Endothelial cell of umbilical vein (primary cell): ENCODE results near the gene GHRHR. TPM values are rescaled to one million over a fixed set of nuclear protein-coding genes. Genes with fewer than 3 reads are reported as not detected.

Source experiments
- BruUV-seq: library from RNA; stranded (reverse); fragments of 400-500 nt; replicated peaks from 2 replicates; lab custom pipeline; 2021; lab: Mats Ljungman, UMichigan
- CTCF ChIA-PET: fragments of 300-600, 350-600 bp; sonication (Branson Sonifier 250); formaldehyde crosslinking; loops from one replicate; lab custom pipeline; 2021; ENCODE audit warnings: antibody characterized with exemption, inconsistent platforms; lab: Charles Lee
- POLR2A ChIA-PET: fragments of 300-600, 350-600 bp; sonication (Branson Sonifier 250); formaldehyde crosslinking; loops from one replicate; lab custom pipeline; 2021; ENCODE audit warnings: antibody characterized with exemption, inconsistent platforms; lab: Charles Lee
- DNase-seq: peaks from one replicate; pipeline ENCODE4 v3.0.0-alpha.2; 2011; ENCODE audit warnings: low read depth, low spot score
- FAIRE-seq: peaks from 2 replicates; lab custom pipeline; 2011; peaks lifted over from hg19 to GRCh38; lab: Jason Lieb, UNC
- H2AFZ ChIP-seq: 2 replicates; pipeline ENCODE4 v1.6.0; 2012; ENCODE audit warnings: low read depth, low read length, control low read depth, inconsistent platforms
- H3K27ac ChIP-seq: 2 replicates; pipeline ENCODE4 v1.5.1; 2011; ENCODE audit warnings: low read depth, mild to moderate bottlenecking, control low read depth, low read length, moderate library complexity; ENCODE audit not compliant: insufficient read depth
- H3K27me3 ChIP-seq, 2 experiments: 2 replicates each; pipeline versions ENCODE4 v1.6.0 to v1.6.1; 2011; ENCODE audit warnings: low read length in 2 of 2, mixed read lengths in 1 of 2; ENCODE audit not compliant: control insufficient read depth in 2 of 2, insufficient read depth in 2 of 2
- H3K36me3 ChIP-seq, 2 experiments: 2 replicates in 1 of 2; 3 replicates in 1 of 2; pipeline ENCODE4 v1.5.1; 2011; ENCODE audit warnings: low read length in 2 of 2, mild to moderate bottlenecking in 1 of 2, moderate library complexity in 1 of 2; ENCODE audit not compliant: control insufficient read depth in 2 of 2, insufficient read depth in 2 of 2; ENCODE audit errors: extremely low read depth in 1 of 2
- H3K4me1 ChIP-seq: 3 replicates; pipeline ENCODE4 v1.5.1; 2011; ENCODE audit warnings: mild to moderate bottlenecking, low read length; ENCODE audit not compliant: control insufficient read depth, insufficient read depth; ENCODE audit errors: extremely low read depth
- H3K4me2 ChIP-seq: 2 replicates; pipeline ENCODE4 v1.6.1; 2011; ENCODE audit warnings: low read length, control low read depth, mixed read lengths; ENCODE audit not compliant: insufficient read depth
- H3K4me3 ChIP-seq, 3 experiments: fragments of 200-600 bp in 1 of 3; sonication (generic), shearing (Covaris generic) in 1 of 3; replicated peaks in 1 of 3; 2 replicates each; pipeline ENCODE4 v1.5.1; 2011 to 2016; ENCODE audit warnings: control low read depth in 3 of 3, low read length in 3 of 3, mild to moderate bottlenecking in 2 of 3, inconsistent platforms in 1 of 3, low read depth in 1 of 3, moderate library complexity in 1 of 3; ENCODE audit not compliant: insufficient read depth in 1 of 3
- H3K79me2 ChIP-seq: 2 replicates; pipeline ENCODE4 v1.6.0; 2012; ENCODE audit warnings: low read length, inconsistent platforms; ENCODE audit not compliant: control insufficient read depth, insufficient read depth
- H3K9ac ChIP-seq: replicated peaks from 2 replicates; pipeline ENCODE3; 2011; ENCODE audit warnings: low read length, control low read depth; ENCODE audit not compliant: insufficient read depth; ENCODE audit errors: extremely low read depth
- H3K9me1 ChIP-seq: replicated peaks from 3 replicates; pipeline ENCODE4 v1.6.0; 2011; ENCODE audit warnings: mild to moderate bottlenecking, low read length; ENCODE audit not compliant: control insufficient read depth, insufficient read depth; ENCODE audit errors: extremely low read depth
- H3K9me3 ChIP-seq: replicated peaks from 2 replicates; pipeline ENCODE4 v1.5.1; 2012; ENCODE audit warnings: low read length, inconsistent platforms; ENCODE audit not compliant: control insufficient read depth, insufficient read depth
- H4K20me1 ChIP-seq: replicated peaks from 2 replicates; pipeline ENCODE3; 2011; ENCODE audit warnings: mild to moderate bottlenecking, low read length; ENCODE audit not compliant: control insufficient read depth, insufficient read depth; ENCODE audit errors: extremely low read depth
- CTCF ChIP-seq, 2 donors: IDR thresholded peaks; 1 replicate in 1 of 2; 2 replicates in 1 of 2; pipeline ENCODE4 v1.5.1; 2011; ENCODE audit warnings: low read length in 2 of 2, mild to moderate bottlenecking in 2 of 2, moderate library complexity in 2 of 2, control low read depth in 1 of 2, inconsistent platforms in 1 of 2, low read depth in 1 of 2; ENCODE audit not compliant: insufficient read depth in 1 of 2; ENCODE audit errors: extremely low read depth in 1 of 2
- EZH2 ChIP-seq: IDR thresholded peaks from 2 replicates; pipeline ENCODE4 v1.6.1; 2012; ENCODE audit warnings: borderline replicate concordance, low read depth, mild to moderate bottlenecking, moderate library complexity, low read length, inconsistent platforms; ENCODE audit not compliant: severe bottlenecking
- FOS ChIP-seq: IDR thresholded peaks from 2 replicates; pipeline ENCODE4 v1.6.1; 2011; ENCODE audit warnings: mild to moderate bottlenecking, low read length, moderate library complexity, borderline replicate concordance; ENCODE audit not compliant: insufficient read depth
- JUN ChIP-seq: IDR thresholded peaks from 2 replicates; pipeline ENCODE4 v1.6.1; 2011; ENCODE audit warnings: borderline replicate concordance, low read depth; ENCODE audit not compliant: insufficient read length, insufficient read depth
- MYC ChIP-seq: IDR thresholded peaks from one replicate; pipeline ENCODE4 v1.6.1; 2011; ENCODE audit warnings: mild to moderate bottlenecking, low read depth, low read length
- POLR2AphosphoS5 ChIP-seq: IDR thresholded peaks from 2 replicates; pipeline ENCODE4 v1.6.1; 2012; ENCODE audit warnings: low read depth, mild to moderate bottlenecking, control low read depth, low read length, moderate library complexity; ENCODE audit not compliant: insufficient read depth
- dilution Hi-C: fragments of 300-500 bp; cut with MboI; formaldehyde crosslinking; loops from one replicate; pipeline ENCODE4 v1.15.0; 2019; ENCODE audit warnings: low sequenced_read_pairs; ENCODE audit not compliant: extremely low pct_ligation_motif_present
- intact Hi-C: fragments of 100-400 bp; cut with micrococcal nuclease; formaldehyde crosslinking; loops from one replicate; pipeline ENCODE4 v1.10.0; 2022
- polyA plus RNA-seq, 4 experiments: library from polyadenylated mRNA; depleted of rRNA in 3 of 4; stranded (reverse) in 3 of 4; unstranded in 1 of 4; fragments of >200 nt; gene quantifications; 2 replicates each; pipeline versions ENCODE4 v1.2.1 to v1.2.3, GENCODE V29; 2011 to 2012; ENCODE audit warnings: missing spikeins in 1 of 4
- total RNA-seq: library from RNA; stranded (reverse); gene quantifications from 2 replicates; pipeline ENCODE4 v1.2.3, GENCODE V29; 2021
- TF ChIP-seq, protein P1 (sequence below): IDR thresholded peaks from 2 replicates; pipeline ENCODE4 v1.6.1; 2011; ENCODE audit not compliant: insufficient read depth, insufficient read length

GHRHR gene
- total and polyA plus RNA-seq, 2 donors (not counting 3 experiments of a cell fraction or from before 2014, with no cell fraction given), result not detected

GRCh38 chr7:30929686-30930085 is 34.1 kb upstream of the GHRHR start:
- no peaks in the 10 kb centered on the region for H4K20me1 ChIP-seq
- H3K27me3 ChIP-seq, result no peaks in the 10 kb centered on the region
- H3K36me3 ChIP-seq, result peaks cover 0 to under 1% of the 10 kb centered on the region in 2 experiments
- H3K4me3 ChIP-seq, result no peak overlapping the region
- POLR2A ChIA-PET, result no interaction called here
- H3K4me2 ChIP-seq, result no peak overlapping the region
- H3K9me3 ChIP-seq, result no peaks in the 10 kb centered on the region
- H2AFZ ChIP-seq, result no peak overlapping the region
- H3K9ac ChIP-seq, result no peak overlapping the region
- no peaks in the 10 kb centered on the region for H3K4me1 ChIP-seq
- dilution Hi-C loops, result no loop called here
- H3K79me2 ChIP-seq, result no peaks in the 10 kb centered on the region
- DNase-seq (no peak), FAIRE-seq (no peak)
- TF ChIP-seq, protein P1, sequence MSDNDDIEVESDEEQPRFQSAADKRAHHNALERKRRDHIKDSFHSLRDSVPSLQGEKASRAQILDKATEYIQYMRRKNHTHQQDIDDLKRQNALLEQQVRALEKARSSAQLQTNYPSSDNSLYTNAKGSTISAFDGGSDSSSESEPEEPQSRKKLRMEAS, result no peak
- TF ChIP-seq MYC, result no peak
- H3K27ac ChIP-seq, result no peak overlapping the region
- intact Hi-C loops, result no loop called here
- H3K9me1 ChIP-seq, result no peaks in the 10 kb centered on the region
- CTCF ChIA-PET, result interaction anchor here (1.4 to 3.1 kb wide), 3 partner anchors 9 to 193 kb away, joined by 6 to 29 read pairs (median 6); no protein-coding TSS in a partner anchor
- BruUV-seq, result no TSS peak

GRCh38 chr7:30930621-30931020 is 33.1 kb upstream of the GHRHR start:
- POLR2A ChIA-PET, result no interaction called here

More at GRCh38 chr7:30930621-30931020, 33.1 kb upstream of the GHRHR start:
- H3K27me3 ChIP-seq, result no peaks in the 10 kb centered on the region
- intact Hi-C loops (no loop called here), dilution Hi-C loops (no loop called here)
- H3K27ac ChIP-seq, result no peak overlapping the region
- H3K4me2 ChIP-seq, result no peak overlapping the region
- BruUV-seq, result no TSS peak
- CTCF ChIA-PET, result interaction anchor here (1.4 to 3.1 kb wide), 3 partner anchors 8 to 192 kb away, joined by 6 to 29 read pairs (median 6); no protein-coding TSS in a partner anchor
- TF ChIP-seq MYC, result no peak
- TF ChIP-seq POLR2AphosphoS5, result no peak
- no peak for TF ChIP-seq EZH2
- TF ChIP-seq, protein P1, result no peak
- no peak for TF ChIP-seq CTCF (IDR thresholded peaks at IDR 0.05; ENCODE audit: extremely low read depth in 1 of 2, insufficient read depth in 1 of 2, low read depth in 1 of 2, low read length in 2 of 2)
- no peak for TF ChIP-seq FOS
- TF ChIP-seq JUN, result no peak
- H3K79me2 ChIP-seq, result no peaks in the 10 kb centered on the region
- H3K4me1 ChIP-seq, result no peaks in the 10 kb centered on the region
- no peaks in the 10 kb centered on the region for H3K36me3 ChIP-seq
- H3K9ac ChIP-seq, result no peak overlapping the region
- H3K9me1 ChIP-seq, result no peaks in the 10 kb centered on the region
- DNase-seq, result no peak
- no peak overlapping the region for H2AFZ ChIP-seq
- no peaks in the 10 kb centered on the region for H4K20me1 ChIP-seq
- no peak overlapping the region for H3K4me3 ChIP-seq
- H3K9me3 ChIP-seq, result no peaks in the 10 kb centered on the region
- no peak for FAIRE-seq
